ENCODE data around the gene GLRA3.

Gene GLRA3

GRCh38 chr4:174629265-174629664 is 199.8 kb downstream of the GLRA3 start:
- no peak for TF ChIP-seq CTCF (IDR thresholded peaks at IDR 0.05; ENCODE audit: low read depth, low read length, missing control alignments)
- in situ Hi-C loops (cut with HindIII; ENCODE audit: low sequenced_read_pairs), result no loop called here
- no peak overlapping the region for H3K4me3 ChIP-seq (ENCODE audit: low read depth, low read length)
- no peak for DNase-seq (ENCODE audit: low read depth)

GRCh38 chr4:174628191-174628590 is 200.9 kb downstream of the GLRA3 start:
- DNase-seq (ENCODE audit: low read depth), result no peak
- no peak overlapping the region for H3K4me3 ChIP-seq (ENCODE audit: low read depth, low read length)
- in situ Hi-C loops (cut with HindIII; ENCODE audit: low sequenced_read_pairs), result no loop called here
- TF ChIP-seq CTCF (IDR thresholded peaks at IDR 0.05; ENCODE audit: low read depth, low read length, missing control alignments), result no peak

GRCh38 chr4:174627473-174627872 is 201.6 kb downstream of the GLRA3 start:
- no peak for DNase-seq (ENCODE audit: low read depth)
- in situ Hi-C loops (cut with HindIII; ENCODE audit: low sequenced_read_pairs), result no loop called here

GRCh38 chr4:174626342-174627008 is 202.6 kb downstream of the GLRA3 start:
- in situ Hi-C loops (cut with HindIII; ENCODE audit: low sequenced_read_pairs), result no loop called here
- no peak overlapping the region for H3K4me3 ChIP-seq (ENCODE audit: low read depth, low read length)
- TF ChIP-seq CTCF (IDR thresholded peaks at IDR 0.05; ENCODE audit: low read depth, low read length, missing control alignments), result no peak
- DNase-seq (ENCODE audit: low read depth), result no peak

More at GRCh38 chr4:174627473-174627872, 201.6 kb downstream of the GLRA3 start:
- TF ChIP-seq CTCF (IDR thresholded peaks at IDR 0.05; ENCODE audit: low read depth, low read length, missing control alignments), result no peak
- H3K4me3 ChIP-seq (ENCODE audit: low read depth, low read length), result no peak overlapping the region

GRCh38 chr4:174616661-174617060 is 212.4 kb downstream of the GLRA3 start:
- TF ChIP-seq CTCF (IDR thresholded peaks at IDR 0.05; ENCODE audit: low read depth, low read length, missing control alignments), result no peak
- in situ Hi-C loops (cut with HindIII; ENCODE audit: low sequenced_read_pairs), result loop anchor here (25.0 kb wide), 1 partner anchor 254 kb away; no protein-coding TSS in a partner anchor
- H3K4me3 ChIP-seq (ENCODE audit: low read depth, low read length), result no peak overlapping the region
- no peak for DNase-seq (ENCODE audit: low read depth)

GRCh38 chr4:174613979-174614378 is 215.1 kb downstream of the GLRA3 start:
- in situ Hi-C loops (cut with HindIII; ENCODE audit: low sequenced_read_pairs), result loop anchor here (25.0 kb wide), 1 partner anchor 252 kb away; no protein-coding TSS in a partner anchor
- no peak overlapping the region for H3K4me3 ChIP-seq (ENCODE audit: low read depth, low read length)
- no peak for DNase-seq (ENCODE audit: low read depth)
- TF ChIP-seq CTCF (IDR thresholded peaks at IDR 0.05; ENCODE audit: low read depth, low read length, missing control alignments), result no peak

All from astrocyte of the cerebellum (primary cell).